ENCODE measurements around the gene AUTS2.

DNA sequence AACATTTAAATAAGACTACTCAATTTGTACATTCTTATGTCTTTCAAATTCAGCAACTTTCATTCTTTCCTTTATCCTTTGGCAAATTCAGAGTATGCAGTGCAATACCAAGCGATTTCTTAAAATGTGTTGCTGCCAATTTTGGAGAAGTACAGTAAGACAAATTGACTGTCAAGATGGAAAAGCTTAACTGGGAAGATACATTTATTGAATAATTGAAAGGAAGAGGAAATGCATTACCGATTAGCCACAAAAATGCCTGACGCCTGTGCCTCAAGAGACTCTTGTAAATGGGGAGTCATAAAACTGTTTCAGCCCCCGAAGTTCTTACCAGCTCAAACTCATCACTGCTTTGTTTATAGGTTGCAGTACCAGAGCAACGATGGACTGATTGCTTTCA is 1160.4 kb downstream of the AUTS2 start:
- TF ChIP-seq, protein P1, sequence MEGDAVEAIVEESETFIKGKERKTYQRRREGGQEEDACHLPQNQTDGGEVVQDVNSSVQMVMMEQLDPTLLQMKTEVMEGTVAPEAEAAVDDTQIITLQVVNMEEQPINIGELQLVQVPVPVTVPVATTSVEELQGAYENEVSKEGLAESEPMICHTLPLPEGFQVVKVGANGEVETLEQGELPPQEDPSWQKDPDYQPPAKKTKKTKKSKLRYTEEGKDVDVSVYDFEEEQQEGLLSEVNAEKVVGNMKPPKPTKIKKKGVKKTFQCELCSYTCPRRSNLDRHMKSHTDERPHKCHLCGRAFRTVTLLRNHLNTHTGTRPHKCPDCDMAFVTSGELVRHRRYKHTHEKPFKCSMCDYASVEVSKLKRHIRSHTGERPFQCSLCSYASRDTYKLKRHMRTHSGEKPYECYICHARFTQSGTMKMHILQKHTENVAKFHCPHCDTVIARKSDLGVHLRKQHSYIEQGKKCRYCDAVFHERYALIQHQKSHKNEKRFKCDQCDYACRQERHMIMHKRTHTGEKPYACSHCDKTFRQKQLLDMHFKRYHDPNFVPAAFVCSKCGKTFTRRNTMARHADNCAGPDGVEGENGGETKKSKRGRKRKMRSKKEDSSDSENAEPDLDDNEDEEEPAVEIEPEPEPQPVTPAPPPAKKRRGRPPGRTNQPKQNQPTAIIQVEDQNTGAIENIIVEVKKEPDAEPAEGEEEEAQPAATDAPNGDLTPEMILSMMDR (IDR thresholded peaks at IDR 0.05; ENCODE audit: low read length) = no peak
- TF ChIP-seq EZH2 (IDR thresholded peaks at IDR 0.05; ENCODE audit: borderline replicate concordance, low read length) = no peak

All from OCI-LY1 (cell line).